GM12891 (cell line): ENCODE results near the gene POLR1C.

Experiments
- PAX5 ChIP-seq: IDR thresholded peaks from 2 replicates; pipeline ENCODE4 v1.6.1; 2011; ENCODE audit warnings: low read length, moderate library complexity, mild to moderate bottlenecking; ENCODE audit not compliant: insufficient read depth, severe bottlenecking
- POLR2A ChIP-seq: IDR thresholded peaks from 2 replicates; pipeline ENCODE4 v1.6.1; 2011; ENCODE audit warnings: low read depth, low read length, control low read depth
- POLR2AphosphoS5 ChIP-seq: IDR thresholded peaks from 2 replicates; pipeline ENCODE4 v1.6.1; 2011; ENCODE audit warnings: low read depth, low read length, control low read depth
- SPI1 ChIP-seq: IDR thresholded peaks from 2 replicates; pipeline ENCODE4 v1.6.1; 2011; ENCODE audit warnings: low read depth, low read length, control low read depth
- TAF1 ChIP-seq: IDR thresholded peaks from 2 replicates; pipeline ENCODE4 v1.6.1; 2011; ENCODE audit warnings: low read depth, low read length, control low read depth

- TF ChIP-seq POLR2AphosphoS5 (no peak), SPI1 (no peak), POLR2A (no peak), TAF1 (no peak), PAX5 (no peak)
Measured at GRCh38 chr6:43497689-43498088, 19.2 kb upstream of the POLR1C start.
